SK-N-SH (cell line): ENCODE measurements around the gene TGFB2. TPM values are rescaled to one million over a fixed set of nuclear protein-coding genes. Genes with fewer than 3 reads are reported as not detected.

Experiments
- CTCF ChIA-PET: fragments of 300-600, 350-600 bp; formaldehyde crosslinking; extraction: SDS; loops from one replicate; lab custom pipeline; 2021; lab: Yijun Ruan, JAX
- POLR2A ChIA-PET: fragments of 350-600 bp; sonication (Branson Sonifier 250); formaldehyde crosslinking; extraction: SDS; loops from one replicate; lab custom pipeline; 2020; ENCODE audit warnings: antibody characterized with exemption, inconsistent platforms; lab: Yijun Ruan, JAX
- DNase-seq: peaks from one replicate; pipeline ENCODE4 v3.0.0; 2012
- H2AFZ ChIP-seq: fragments of 200-600 bp; sonication (generic); 2 replicates; pipeline ENCODE4 v1.8.1; 2016; ENCODE audit warnings: antibody characterized with exemption, mild to moderate bottlenecking, low read depth
- H3F3A ChIP-seq: fragments of 200-600 bp; sonication (generic); replicated peaks from 2 replicates; pipeline ENCODE3; 2016; ENCODE audit warnings: antibody characterized with exemption, mild to moderate bottlenecking; ENCODE audit not compliant: insufficient read depth
- H3K27ac ChIP-seq, 2 experiments: fragments of 200-500 bp in 1 of 2; fragments of 200-600 bp in 1 of 2; sonication (Bioruptor generic) in 1 of 2; sonication (generic), shearing (Covaris generic) in 1 of 2; 2 replicates each; pipeline versions ENCODE4 v1.5.1 to v1.6.1; 2014 to 2016; ENCODE audit warnings: low read depth in 2 of 2, inconsistent platforms in 1 of 2, low read length in 1 of 2, mild to moderate bottlenecking in 1 of 2, mixed read lengths in 1 of 2
- H3K27me3 ChIP-seq: fragments of 200-600 bp; sonication (generic), shearing (Covaris generic); 2 replicates; pipeline ENCODE4 v1.6.1; 2016; ENCODE audit warnings: mixed run types; ENCODE audit not compliant: insufficient read depth
- H3K36me3 ChIP-seq, 2 experiments: fragments of 200-500 bp in 1 of 2; fragments of 200-600 bp in 1 of 2; sonication (Bioruptor generic) in 1 of 2; sonication (generic) in 1 of 2; replicated peaks in 1 of 2; 2 replicates each; pipeline versions ENCODE3 to v1.5.1; 2014 to 2016; ENCODE audit warnings: low read length in 1 of 2, mild to moderate bottlenecking in 1 of 2; ENCODE audit not compliant: insufficient read depth in 2 of 2, control insufficient read depth in 1 of 2
- H3K4me1 ChIP-seq, 2 experiments: fragments of 200-500 bp in 1 of 2; fragments of 200-600 bp in 1 of 2; sonication (Bioruptor generic) in 1 of 2; sonication (generic), shearing (Covaris generic) in 1 of 2; 2 replicates each; pipeline versions ENCODE4 v1.5.1 to v1.6.1; 2014 to 2016; ENCODE audit warnings: low read depth in 1 of 2, low read length in 1 of 2, mixed run types in 1 of 2; ENCODE audit not compliant: insufficient read depth in 2 of 2, control insufficient read depth in 1 of 2
- H3K4me2 ChIP-seq: fragments of 200-600 bp; sonication (generic), shearing (Covaris generic); 2 replicates; pipeline ENCODE4 v1.6.1; 2017; ENCODE audit warnings: mixed run types
- H3K4me3 ChIP-seq, 2 experiments: fragments of 200-500 bp in 1 of 2; fragments of 200-600 bp in 1 of 2; sonication (Bioruptor generic) in 1 of 2; sonication (generic), shearing (Covaris generic) in 1 of 2; 2 replicates each; pipeline versions ENCODE4 v1.5.1 to v1.8.1; 2014 to 2016; ENCODE audit warnings: low read depth in 2 of 2, inconsistent platforms in 1 of 2, low read length in 1 of 2, mild to moderate bottlenecking in 1 of 2, mixed read lengths in 1 of 2, moderate library complexity in 1 of 2
- H3K79me2 ChIP-seq: fragments of 200-600 bp; sonication (generic); 2 replicates; pipeline ENCODE4 v1.8.1; 2017; ENCODE audit warnings: mild to moderate bottlenecking; ENCODE audit not compliant: insufficient read depth
- H3K9ac ChIP-seq: fragments of 200-600 bp; sonication (generic); 2 replicates; pipeline ENCODE4 v1.6.1; 2017; ENCODE audit warnings: mixed run types
- H3K9me2 ChIP-seq: fragments of 200-600 bp; sonication (generic); 2 replicates; pipeline ENCODE4 v1.6.1; 2017; ENCODE audit warnings: mixed run types
- H3K9me3 ChIP-seq: fragments of 200-600 bp; sonication (generic); 2 replicates; pipeline ENCODE4 v1.6.1; 2017; ENCODE audit warnings: mixed run types, mild to moderate bottlenecking, moderate library complexity
- H4K20me1 ChIP-seq: fragments of 200-600 bp; sonication (generic); 2 replicates; pipeline ENCODE4 v1.6.1; 2017; ENCODE audit warnings: mild to moderate bottlenecking, mixed run types; ENCODE audit not compliant: insufficient read depth
- CHD2 ChIP-seq: fragments of 150-350 bp; IDR thresholded peaks from 2 replicates; pipeline ENCODE4 v1.6.1; 2018; ENCODE audit warnings: low read length; ENCODE audit not compliant: partially characterized antibody
- EZH2phosphoT487 ChIP-seq: fragments of 200-600 bp; sonication (generic); IDR thresholded peaks from 2 replicates; pipeline ENCODE4 v1.6.1; 2017; ENCODE audit warnings: low read depth, mixed run types, mild to moderate bottlenecking, antibody characterized with exemption, moderate library complexity, borderline replicate concordance
- FOSL2 ChIP-seq: IDR thresholded peaks from 2 replicates; pipeline ENCODE4 v1.4.0; 2012; ENCODE audit warnings: low read depth, mild to moderate bottlenecking, moderate library complexity, borderline replicate concordance
- FOXM1 ChIP-seq: IDR thresholded peaks from 2 replicates; pipeline ENCODE4 v1.4.0; 2012; ENCODE audit warnings: low read depth, mild to moderate bottlenecking
- GABPA ChIP-seq: IDR thresholded peaks from 2 replicates; pipeline ENCODE4 v1.4.0; 2012; ENCODE audit warnings: low read depth, mild to moderate bottlenecking
- IRF3 ChIP-seq: fragments of 150-350 bp; IDR thresholded peaks from 2 replicates; pipeline ENCODE4 v1.6.1; 2016; ENCODE audit warnings: mild to moderate bottlenecking, low read depth, low read length
- JUND ChIP-seq: IDR thresholded peaks from 2 replicates; pipeline ENCODE4 v1.4.0; 2012
- NFIC ChIP-seq: IDR thresholded peaks from 2 replicates; pipeline ENCODE4 v1.4.0; 2012; ENCODE audit warnings: borderline replicate concordance
- NRF1 ChIP-seq: IDR thresholded peaks from 2 replicates; pipeline ENCODE4 v1.6.1; 2012; ENCODE audit warnings: low read depth, mild to moderate bottlenecking, low read length
- RAD21 ChIP-seq: IDR thresholded peaks from 2 replicates; pipeline ENCODE4 v1.6.1; 2012; ENCODE audit warnings: mild to moderate bottlenecking, low read length
- SIN3A ChIP-seq: IDR thresholded peaks from 2 replicates; pipeline ENCODE4 v1.6.1; 2012; ENCODE audit warnings: low read depth, mild to moderate bottlenecking, low read length, moderate library complexity, borderline replicate concordance
- SMC3 ChIP-seq: IDR thresholded peaks from 2 replicates; pipeline ENCODE4 v1.6.1; 2012; ENCODE audit warnings: low read depth, low read length, improper control_type of control experiment
- USF2 ChIP-seq: fragments of 150-350 bp; IDR thresholded peaks from 2 replicates; pipeline ENCODE4 v1.6.1; 2017; ENCODE audit warnings: antibody characterized with exemption, low read length, low read depth, borderline replicate concordance
- WGBS: methylation state at CpG from one replicate; pipeline ENCODE4 v1.1.6; 2017; ENCODE audit warnings: low lambda C conversion rate; 5-methylcytosine and 5-hydroxymethylcytosine counted together
- polyA plus RNA-seq, 3 experiments: library from polyadenylated mRNA; depleted of rRNA; stranded (reverse); fragments of >200 nt; gene quantifications; 2 replicates each; pipeline ENCODE4 v1.2.3, GENCODE V29; 2012

TGFB2 gene
- polyA plus RNA-seq, 1 of the 3 experiments (the other 2 are of a cell fraction), result 2.4 TPM

- DNase-seq, result no peak
- POLR2A ChIA-PET, result no interaction called here
- H3K4me1 ChIP-seq, result no peaks in the 10 kb centered on the region; a peak in 1 of 4 replicates
- H3K9ac ChIP-seq, result no peak overlapping the region
- no peak overlapping the region for H3K4me2 ChIP-seq
- H3K79me2 ChIP-seq, result no peaks in the 10 kb centered on the region
- no peaks in the 10 kb centered on the region for H3K9me2 ChIP-seq
- no peaks in the 10 kb centered on the region for H3K27me3 ChIP-seq
- no peaks in the 10 kb centered on the region for H3K9me3 ChIP-seq
- H2AFZ ChIP-seq, result no peak overlapping the region
- no peaks in the 10 kb centered on the region for H4K20me1 ChIP-seq
- H3K36me3 ChIP-seq, result no peaks in the 10 kb centered on the region
- H3K27ac ChIP-seq, result no peak overlapping the region
- CTCF ChIA-PET, result no interaction called here
- no peaks in the 10 kb centered on the region for H3F3A ChIP-seq
- WGBS, result 100% methylated on average over 1 of the region's 1 CpG
- TF ChIP-seq RAD21 (no peak), NRF1 (no peak), SMC3 (no peak), GABPA (no peak), USF2 (no peak), SIN3A (no peak), FOXM1 (no peak), JUND (no peak)
- TF ChIP-seq, all 33 proteins: peak for 0
- no peak overlapping the region for H3K4me3 ChIP-seq
Measured at GRCh38 chr1:218444588-218444987, 99.5 kb downstream of the TGFB2 start.

- Histone ChIP-seq H4K20me1 (no peaks in the 10 kb centered on the region), H3K27me3 (no peaks in the 10 kb centered on the region), H3K27ac (no peak overlapping the region), H3F3A (no peaks in the 10 kb centered on the region), H3K4me3 (no peak overlapping the region), H3K9me2 (no peaks in the 10 kb centered on the region), H3K79me2 (no peaks in the 10 kb centered on the region), H3K4me2 (no peak overlapping the region), H3K9me3 (no peaks in the 10 kb centered on the region), H3K9ac (no peak overlapping the region), H2AFZ (no peak overlapping the region), H3K36me3 (no peaks in the 10 kb centered on the region), H3K4me1 (no peaks in the 10 kb centered on the region; a peak in 1 of 4 replicates)
- CTCF ChIA-PET, result no interaction called here
- DNase-seq, result no peak
- 91% methylated on average over 7 of the region's 7 CpGs for WGBS
- no peak for TF ChIP-seq IRF3
- TF ChIP-seq JUND, result no peak
- no peak for TF ChIP-seq EZH2phosphoT487
- no peak for TF ChIP-seq CHD2
- no peak for TF ChIP-seq FOSL2
- no peak for TF ChIP-seq NFIC
- no peak for TF ChIP-seq SMC3
- TF ChIP-seq RAD21, result no peak
- POLR2A ChIA-PET, result no interaction called here
Measured at GRCh38 chr1:218447010-218447689, 102.0 kb downstream of the TGFB2 start.
